Hair follicle dermal papilla cell (primary cell): ENCODE results near the gene NSG2. TPM values are rescaled to one million over a fixed set of nuclear protein-coding genes. Genes with fewer than 3 reads are reported as not detected.

ENCODE experiments used
- total RNA-seq: library from RNA; depleted of rRNA; stranded (reverse); fragments of >200 nt; gene quantifications from 2 replicates; pipeline ENCODE4 v1.2.3, GENCODE V29; 2012

Gene NSG2
- under 0.01 TPM in 1 of 2 replicates, not detected in the other for total RNA-seq

GRCh38 chr5:174045470-174046025 lies at the start of gene NSG2:
Gene NSG2 (plus strand): TSS chr5:174045706. CDS start chr5:174046756, 1,050 bp downstream.

Other genes with a start within 250 kb of the NSG2 start
- gene CPEB4, start 157.4 kb upstream of the NSG2 start, total RNA-seq: 30.8 and 39.1 TPM in 2 replicates
- not detected in 2 replicates for gene C5orf47, start 56.5 kb upstream of the NSG2 start, total RNA-seq